ENCODE data around the gene HS3ST1.

HS3ST1 gene

DNA sequence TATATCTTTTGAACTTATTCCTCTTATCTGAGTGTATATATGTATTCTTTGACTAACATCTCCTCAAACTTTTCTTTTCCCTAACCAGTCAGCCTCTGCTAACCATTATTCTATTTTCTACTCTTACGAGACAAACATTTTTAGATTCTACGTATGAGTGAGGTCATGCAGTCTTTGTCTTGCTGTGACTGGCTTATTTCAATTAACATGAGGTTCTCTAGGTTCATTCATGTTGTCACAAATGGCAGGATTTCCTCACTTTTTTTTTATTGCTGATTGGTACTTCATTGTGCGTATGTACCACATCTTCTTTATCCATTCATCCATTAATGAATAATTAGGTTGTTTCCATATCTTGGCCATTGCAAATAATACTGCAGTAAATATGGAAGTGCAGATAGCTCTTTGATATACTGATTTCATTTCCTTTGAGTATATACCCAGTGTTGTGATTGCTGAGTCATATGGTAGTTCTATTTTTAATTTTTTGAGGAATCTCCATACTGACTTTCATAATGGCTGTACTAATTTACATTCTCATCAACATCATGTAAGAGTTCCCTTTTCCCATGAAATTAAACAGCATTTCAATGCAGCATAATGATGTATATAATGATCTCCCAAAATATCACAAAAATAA lies 80.1 kb downstream of the HS3ST1 start:
- no peaks in the 10 kb centered on the region for H3K27me3 ChIP-seq (ENCODE audit: insufficient read depth, low read depth)
- TF ChIP-seq, protein P1, sequence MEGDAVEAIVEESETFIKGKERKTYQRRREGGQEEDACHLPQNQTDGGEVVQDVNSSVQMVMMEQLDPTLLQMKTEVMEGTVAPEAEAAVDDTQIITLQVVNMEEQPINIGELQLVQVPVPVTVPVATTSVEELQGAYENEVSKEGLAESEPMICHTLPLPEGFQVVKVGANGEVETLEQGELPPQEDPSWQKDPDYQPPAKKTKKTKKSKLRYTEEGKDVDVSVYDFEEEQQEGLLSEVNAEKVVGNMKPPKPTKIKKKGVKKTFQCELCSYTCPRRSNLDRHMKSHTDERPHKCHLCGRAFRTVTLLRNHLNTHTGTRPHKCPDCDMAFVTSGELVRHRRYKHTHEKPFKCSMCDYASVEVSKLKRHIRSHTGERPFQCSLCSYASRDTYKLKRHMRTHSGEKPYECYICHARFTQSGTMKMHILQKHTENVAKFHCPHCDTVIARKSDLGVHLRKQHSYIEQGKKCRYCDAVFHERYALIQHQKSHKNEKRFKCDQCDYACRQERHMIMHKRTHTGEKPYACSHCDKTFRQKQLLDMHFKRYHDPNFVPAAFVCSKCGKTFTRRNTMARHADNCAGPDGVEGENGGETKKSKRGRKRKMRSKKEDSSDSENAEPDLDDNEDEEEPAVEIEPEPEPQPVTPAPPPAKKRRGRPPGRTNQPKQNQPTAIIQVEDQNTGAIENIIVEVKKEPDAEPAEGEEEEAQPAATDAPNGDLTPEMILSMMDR (conservative IDR thresholded peaks at IDR 0.05; ENCODE audit: low read depth, low read length): no peak
- no peaks in the 10 kb centered on the region for H3K36me3 ChIP-seq (ENCODE audit: insufficient read depth)

DNA sequence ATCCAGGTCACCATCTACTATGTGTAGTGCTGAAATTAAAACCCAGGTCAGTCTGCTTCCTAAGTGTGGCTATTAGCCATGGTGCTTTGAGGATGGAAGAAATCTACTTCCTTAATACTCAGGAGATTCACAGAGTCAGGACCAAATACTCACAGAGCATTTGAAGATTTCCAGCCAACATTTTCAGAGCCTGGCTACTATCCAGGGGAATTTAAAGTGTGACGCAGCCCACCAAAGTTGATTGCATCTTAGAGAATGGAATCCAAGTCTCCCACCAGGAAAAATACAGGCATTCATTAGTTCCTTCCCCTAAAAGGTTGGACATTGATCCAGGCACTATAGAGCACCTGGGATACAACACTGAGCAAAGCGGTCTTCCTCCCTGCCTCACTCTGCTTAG lies 83.8 kb downstream of the HS3ST1 start:
- no peak overlapping the region for H3K4me3 ChIP-seq (IDR thresholded peaks at IDR 0.05; ENCODE audit: insufficient read depth, low read depth, low read length)
- no peaks in the 10 kb centered on the region for H3K79me2 ChIP-seq (ENCODE audit: insufficient read depth, low read depth)
- H2AFZ ChIP-seq (ENCODE audit: low read depth): no peak overlapping the region
- no peak overlapping the region for H3K27ac ChIP-seq
- H3K4me1 ChIP-seq (ENCODE audit: low read depth, poor library complexity, severe bottlenecking): no peaks in the 10 kb centered on the region
- H3K36me3 ChIP-seq (ENCODE audit: insufficient read depth): no peaks in the 10 kb centered on the region
- no peak overlapping the region for H3K9ac ChIP-seq
- TF ChIP-seq, protein P1 (conservative IDR thresholded peaks at IDR 0.05; ENCODE audit: low read depth, low read length): no peak
- no peaks in the 10 kb centered on the region for H3K27me3 ChIP-seq (ENCODE audit: insufficient read depth, low read depth)
- no peaks in the 10 kb centered on the region for H4K20me1 ChIP-seq (ENCODE audit: insufficient read depth)
- H3K4me2 ChIP-seq: no peak overlapping the region

More for the DNA sequence above, 80.1 kb downstream of the HS3ST1 start:
- Histone ChIP-seq H3K4me2 (no peak overlapping the region), H3K4me3 (IDR thresholded peaks at IDR 0.05; ENCODE audit: insufficient read depth, low read depth, low read length) (no peak overlapping the region), H4K20me1 (ENCODE audit: insufficient read depth) (no peaks in the 10 kb centered on the region), H3K4me1 (ENCODE audit: low read depth, poor library complexity, severe bottlenecking) (no peaks in the 10 kb centered on the region), H3K27ac (no peak overlapping the region), H3K79me2 (ENCODE audit: insufficient read depth, low read depth) (no peaks in the 10 kb centered on the region), H2AFZ (ENCODE audit: low read depth) (no peak overlapping the region), H3K9ac (no peak overlapping the region)

DNA sequence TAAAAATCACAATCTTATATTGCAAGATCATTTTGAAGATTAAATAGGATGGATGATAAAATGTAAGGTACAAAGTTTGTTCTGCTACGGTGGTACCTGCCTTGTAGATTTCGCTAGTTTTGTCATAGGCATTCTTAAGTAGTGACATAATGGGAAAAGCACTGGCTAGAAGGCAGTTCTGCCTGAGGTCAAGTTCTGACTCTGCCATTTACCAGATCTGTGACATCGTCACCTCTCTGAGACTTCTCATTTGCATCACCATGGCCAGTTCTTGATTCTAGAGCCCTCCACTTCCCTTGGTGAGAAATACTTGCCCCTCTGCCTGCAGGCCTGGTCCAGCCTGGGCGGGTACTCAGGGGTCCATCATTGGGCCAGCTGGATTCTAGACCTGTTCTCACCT lies 85.2 kb downstream of the HS3ST1 start:
- Histone ChIP-seq H3K27me3 (ENCODE audit: insufficient read depth, low read depth) (no peaks in the 10 kb centered on the region), H3K4me3 (IDR thresholded peaks at IDR 0.05; ENCODE audit: insufficient read depth, low read depth, low read length) (no peak overlapping the region), H3K9ac (no peak overlapping the region), H3K36me3 (ENCODE audit: insufficient read depth) (no peaks in the 10 kb centered on the region), H4K20me1 (ENCODE audit: insufficient read depth) (no peaks in the 10 kb centered on the region), H3K27ac (no peak overlapping the region), H2AFZ (ENCODE audit: low read depth) (no peak overlapping the region), H3K4me2 (no peak overlapping the region), H3K4me1 (ENCODE audit: low read depth, poor library complexity, severe bottlenecking) (no peaks in the 10 kb centered on the region), H3K79me2 (ENCODE audit: insufficient read depth, low read depth) (no peaks in the 10 kb centered on the region)
- TF ChIP-seq, protein P1 (conservative IDR thresholded peaks at IDR 0.05; ENCODE audit: low read depth, low read length): no peak
